ENCODE data around the gene GTF3C4.

The GTF3C4 gene, protein sequence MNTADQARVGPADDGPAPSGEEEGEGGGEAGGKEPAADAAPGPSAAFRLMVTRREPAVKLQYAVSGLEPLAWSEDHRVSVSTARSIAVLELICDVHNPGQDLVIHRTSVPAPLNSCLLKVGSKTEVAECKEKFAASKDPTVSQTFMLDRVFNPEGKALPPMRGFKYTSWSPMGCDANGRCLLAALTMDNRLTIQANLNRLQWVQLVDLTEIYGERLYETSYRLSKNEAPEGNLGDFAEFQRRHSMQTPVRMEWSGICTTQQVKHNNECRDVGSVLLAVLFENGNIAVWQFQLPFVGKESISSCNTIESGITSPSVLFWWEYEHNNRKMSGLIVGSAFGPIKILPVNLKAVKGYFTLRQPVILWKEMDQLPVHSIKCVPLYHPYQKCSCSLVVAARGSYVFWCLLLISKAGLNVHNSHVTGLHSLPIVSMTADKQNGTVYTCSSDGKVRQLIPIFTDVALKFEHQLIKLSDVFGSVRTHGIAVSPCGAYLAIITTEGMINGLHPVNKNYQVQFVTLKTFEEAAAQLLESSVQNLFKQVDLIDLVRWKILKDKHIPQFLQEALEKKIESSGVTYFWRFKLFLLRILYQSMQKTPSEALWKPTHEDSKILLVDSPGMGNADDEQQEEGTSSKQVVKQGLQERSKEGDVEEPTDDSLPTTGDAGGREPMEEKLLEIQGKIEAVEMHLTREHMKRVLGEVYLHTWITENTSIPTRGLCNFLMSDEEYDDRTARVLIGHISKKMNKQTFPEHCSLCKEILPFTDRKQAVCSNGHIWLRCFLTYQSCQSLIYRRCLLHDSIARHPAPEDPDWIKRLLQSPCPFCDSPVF

DNA sequence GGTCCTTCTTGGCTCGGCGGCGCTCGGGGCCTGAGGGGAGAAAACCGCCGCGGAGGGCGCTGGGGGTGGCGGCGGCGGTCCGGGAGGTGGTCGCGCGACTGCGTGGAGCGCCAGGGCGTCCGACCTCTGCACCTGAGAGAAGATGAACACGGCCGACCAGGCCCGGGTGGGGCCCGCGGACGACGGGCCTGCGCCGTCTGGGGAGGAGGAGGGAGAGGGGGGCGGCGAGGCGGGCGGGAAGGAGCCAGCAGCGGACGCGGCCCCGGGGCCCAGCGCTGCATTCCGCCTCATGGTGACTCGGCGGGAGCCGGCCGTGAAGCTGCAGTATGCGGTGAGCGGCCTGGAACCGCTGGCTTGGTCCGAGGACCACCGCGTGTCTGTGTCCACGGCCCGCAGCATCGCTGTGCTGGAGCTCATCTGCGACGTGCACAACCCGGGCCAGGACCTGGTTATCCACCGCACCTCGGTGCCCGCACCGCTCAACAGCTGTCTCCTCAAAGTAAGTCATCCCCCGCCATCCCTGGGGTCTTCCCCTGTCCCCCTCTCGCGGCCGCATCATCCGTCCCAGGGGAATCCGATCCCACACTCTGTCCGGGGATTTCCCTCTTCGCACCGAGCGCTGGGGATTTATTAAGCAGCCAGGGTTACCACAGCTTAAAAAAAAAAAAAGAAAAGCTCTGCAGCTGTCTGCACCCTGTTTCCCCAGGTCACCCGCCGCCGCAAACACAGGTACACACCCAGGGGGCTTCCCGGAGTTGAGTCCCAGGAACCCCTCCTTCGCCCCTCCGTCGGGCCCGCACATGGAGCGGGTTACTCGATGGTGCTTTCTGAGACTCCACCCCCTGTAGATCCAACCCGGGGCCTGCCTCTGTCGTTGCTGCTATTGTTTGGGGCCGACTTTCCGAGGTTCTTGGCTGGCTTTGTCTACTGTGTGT lies at the start of gene GTF3C4:
GTF3C4 (plus strand) TSS at position 8 of the 935 bp plus-strand sequence; CDS start at position 143, 135 bp downstream.
- peak; percentile 43 for DNase-seq (ENCODE audit: low read depth)

GRCh38 chr9:132622159-132622558 lies 48.1 kb upstream of the GTF3C4 start:
- no peak for DNase-seq (ENCODE audit: low read depth)

DNA sequence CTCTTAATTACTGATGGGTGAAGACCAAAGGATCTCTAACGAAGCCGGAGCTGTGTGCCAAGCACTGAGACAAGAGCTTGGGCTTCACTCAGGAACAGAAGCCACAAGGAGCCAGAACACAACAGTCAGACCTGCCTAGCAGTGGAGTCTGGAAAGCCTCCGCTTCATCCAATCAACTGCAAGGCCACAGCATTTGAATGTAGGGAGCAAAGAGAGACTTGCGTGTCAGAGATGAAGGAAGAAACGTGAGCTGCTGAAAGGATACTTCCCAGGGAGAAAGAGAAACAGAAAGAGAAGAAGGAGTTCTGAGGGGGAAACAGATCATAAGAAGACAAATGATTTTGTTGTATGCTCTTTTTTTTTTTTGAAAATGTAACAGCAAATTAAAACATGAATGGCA lies 44.0 kb upstream of the GTF3C4 start:
- no peak for DNase-seq (ENCODE audit: low read depth)

DNA sequence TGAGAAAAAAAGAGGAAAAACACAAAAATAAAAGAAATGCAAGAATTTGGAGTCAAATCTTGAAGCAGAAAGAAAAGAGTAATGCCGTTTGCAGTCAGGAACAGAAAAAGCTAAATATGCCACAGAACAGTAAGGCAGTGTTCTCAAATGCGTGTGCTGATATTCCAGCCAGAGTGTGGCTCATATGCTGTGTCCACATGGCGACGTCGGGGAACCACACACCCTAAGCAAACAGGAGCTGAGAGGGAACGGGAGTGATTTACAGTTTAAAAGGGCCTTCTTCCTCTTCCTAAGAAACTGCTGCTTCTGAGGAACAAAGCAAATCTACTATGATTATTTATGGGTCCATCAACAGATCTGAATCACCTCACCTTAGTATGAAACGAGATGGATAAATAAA lies 43.2 kb upstream of the GTF3C4 start:
- DNase-seq (ENCODE audit: low read depth): no peak

GRCh38 chr9:132627594-132627993 lies 42.7 kb upstream of the GTF3C4 start:
- DNase-seq (ENCODE audit: low read depth): no peak

- DNase-seq (ENCODE audit: low read depth): no peak
These were observed 41.5 kb upstream of the GTF3C4 start for GRCh38 chr9:132628746-132629145.

GRCh38 chr9:132630116-132630515 lies 40.1 kb upstream of the GTF3C4 start:
- no peak for DNase-seq (ENCODE audit: low read depth)

DNA sequence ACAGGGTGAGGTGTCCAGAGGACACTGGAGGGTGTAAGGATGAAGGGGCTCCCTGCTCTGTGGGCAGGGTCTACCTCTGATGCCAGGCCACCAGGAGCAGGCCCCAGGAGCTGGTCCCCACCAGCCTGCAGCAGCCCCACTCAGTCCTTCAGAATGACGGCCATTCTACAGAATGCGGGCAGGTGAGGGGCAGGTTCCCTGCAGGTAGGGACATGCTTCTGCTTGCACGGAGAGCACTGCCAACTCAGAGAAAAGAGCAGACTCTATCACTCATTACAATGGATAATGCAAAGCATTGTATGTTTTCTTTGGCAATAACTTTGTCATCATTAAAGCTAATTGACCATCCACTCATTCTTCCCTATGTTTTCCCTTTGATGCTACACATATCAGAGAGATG lies 39.5 kb upstream of the GTF3C4 start:
- no peak for DNase-seq (ENCODE audit: low read depth)

GRCh38 chr9:132631280-132631679 lies 39.0 kb upstream of the GTF3C4 start:
- no peak for DNase-seq (ENCODE audit: low read depth)

GRCh38 chr9:132631685-132632084 lies 38.6 kb upstream of the GTF3C4 start:
- DNase-seq (ENCODE audit: low read depth): no peak

- no peak for DNase-seq (ENCODE audit: low read depth)
These were observed 37.7 kb upstream of the GTF3C4 start for GRCh38 chr9:132632413-132633129.

GRCh38 chr9:132634327-132634726 lies 35.9 kb upstream of the GTF3C4 start:
- no peak for DNase-seq (ENCODE audit: low read depth)

GRCh38 chr9:132637351-132637750 lies 32.9 kb upstream of the GTF3C4 start:
- no peak for DNase-seq (ENCODE audit: low read depth)

GRCh38 chr9:132637801-132638200 lies 32.5 kb upstream of the GTF3C4 start:
- DNase-seq (ENCODE audit: low read depth): no peak

- DNase-seq (ENCODE audit: low read depth): no peak
These were observed 32.0 kb upstream of the GTF3C4 start for GRCh38 chr9:132638240-132638639.

DNA sequence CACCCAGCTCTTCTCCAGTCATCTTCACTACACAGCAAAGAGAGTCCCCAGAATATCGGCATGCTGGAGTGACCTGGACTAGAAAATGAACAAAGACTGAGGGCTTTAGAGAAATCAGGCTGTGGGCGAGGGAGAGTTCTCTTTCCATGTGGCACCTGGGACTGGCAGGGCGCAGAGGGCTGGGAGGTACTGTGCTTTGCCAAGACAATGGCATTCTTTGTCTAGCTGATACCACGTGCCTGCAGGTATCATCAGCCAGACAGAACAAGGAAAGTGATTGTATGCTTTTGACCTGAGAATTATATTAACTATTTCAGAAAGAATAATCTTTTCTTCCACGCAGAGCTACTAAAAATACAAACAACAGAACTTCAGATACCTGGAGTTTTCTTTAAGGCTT lies 30.9 kb upstream of the GTF3C4 start:
- no peak for DNase-seq (ENCODE audit: low read depth)

GRCh38 chr9:132641216-132641615 lies 29.0 kb upstream of the GTF3C4 start:
- no peak for DNase-seq (ENCODE audit: low read depth)

- no peak for DNase-seq (ENCODE audit: low read depth)
These were observed 26.0 kb upstream of the GTF3C4 start for GRCh38 chr9:132644251-132644650.

DNA sequence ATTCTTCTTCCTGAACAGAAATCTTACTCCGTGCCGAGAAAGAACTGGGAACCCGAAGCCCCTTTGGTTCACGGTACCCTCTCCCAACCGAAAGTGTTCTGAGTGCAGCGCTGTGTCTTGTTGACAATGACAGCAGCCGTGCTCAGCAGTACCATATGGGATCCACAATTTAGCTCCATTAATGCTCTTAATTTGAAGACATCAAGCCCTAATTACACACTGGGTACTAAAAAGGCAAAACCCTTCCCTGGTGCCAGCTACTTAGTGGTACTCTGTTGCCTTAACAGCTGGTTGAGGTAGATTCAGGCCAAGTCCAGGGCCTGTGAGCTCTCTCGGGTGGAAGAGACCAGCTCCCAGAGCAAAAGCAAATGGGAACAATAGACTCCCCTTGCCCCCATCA lies 25.0 kb upstream of the GTF3C4 start:
- no peak for DNase-seq (ENCODE audit: low read depth)

DNA sequence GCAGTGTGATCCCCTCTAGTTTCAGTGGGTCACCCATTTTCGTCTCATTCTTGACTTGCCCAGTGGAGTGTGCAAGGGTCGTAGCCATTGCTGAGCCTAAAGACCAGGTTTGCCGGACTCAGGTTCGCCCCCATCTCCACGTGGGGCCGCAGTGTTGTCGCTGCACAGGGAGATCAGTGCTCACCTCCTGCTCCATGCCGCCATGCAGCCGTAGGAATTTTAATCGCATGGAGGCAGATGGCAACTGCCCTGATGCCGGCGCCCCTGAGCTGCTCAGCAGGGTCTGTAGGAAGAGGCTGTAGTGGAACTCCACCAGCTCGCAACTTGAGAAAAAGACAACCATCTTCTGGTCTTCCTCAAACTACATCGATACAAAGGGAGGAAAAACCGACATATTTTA lies 24.6 kb upstream of the GTF3C4 start:
- no peak for DNase-seq (ENCODE audit: low read depth)

DNA sequence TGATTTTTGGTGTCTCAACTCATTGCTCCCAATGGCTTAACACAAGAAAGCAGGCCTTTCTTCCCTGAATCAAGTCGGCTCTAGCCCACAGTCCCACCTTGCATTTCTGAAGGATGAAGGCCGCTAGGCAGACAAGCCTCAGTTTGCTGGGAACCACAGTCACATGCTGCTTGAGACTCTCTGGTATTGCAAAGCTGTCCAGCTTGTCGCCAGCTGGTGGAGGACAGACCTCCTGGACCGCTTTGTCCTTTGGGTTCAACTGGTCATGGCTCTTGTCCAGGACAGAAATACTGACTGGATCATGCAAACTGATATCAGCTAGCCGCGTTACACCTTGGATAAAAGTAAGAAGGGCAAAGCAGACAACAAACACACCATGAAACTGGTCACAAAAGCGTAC lies 23.5 kb upstream of the GTF3C4 start:
- no peak for DNase-seq (ENCODE audit: low read depth)

DNA sequence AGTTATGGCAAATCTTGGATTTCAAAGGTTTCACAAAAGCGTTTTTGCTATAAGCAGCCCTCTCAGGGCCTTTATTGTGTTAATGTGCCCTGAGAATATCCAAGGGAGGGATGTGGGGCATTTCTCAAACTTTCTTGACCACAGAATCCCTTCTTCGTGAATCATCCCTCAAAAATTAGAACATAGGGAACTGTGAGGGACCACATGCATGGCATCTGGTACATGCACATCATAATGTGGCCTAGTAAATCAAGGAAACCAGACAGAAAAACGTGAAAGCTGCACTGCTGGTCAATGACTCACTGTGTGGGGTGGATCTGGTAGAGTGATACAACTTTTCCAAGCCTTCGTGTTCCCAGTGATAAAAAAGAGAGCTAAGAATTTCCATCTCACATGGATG lies 22.9 kb upstream of the GTF3C4 start:
- no peak for DNase-seq (ENCODE audit: low read depth)

Data from activated gamma-delta T cell treated with anti-CD3 and anti-CD28 coated beads, Interleukin-2, amount 50 U/mL, for 16 hours (primary cell).